ENCODE data around the gene CAMTA1. TPM values are rescaled to one million over a fixed set of nuclear protein-coding genes. Genes with fewer than 3 reads are reported as not detected.

The CAMTA1 gene
- total RNA-seq, 1 experiment from 2014 or later = 69.5 TPM

GRCh38 chr1:7292036-7292681 is 506.9 kb downstream of the CAMTA1 start:
- H2AFZ ChIP-seq (ENCODE audit: low read depth, low read length, poor library complexity, severe bottlenecking) = no peak overlapping the region
- H3K27me3 ChIP-seq (ENCODE audit: insufficient read depth, low read length) = no peaks in the 10 kb centered on the region
- no peak overlapping the region for H3K27ac ChIP-seq (ENCODE audit: low read depth, low read length)
- no peaks in the 10 kb centered on the region for H4K20me1 ChIP-seq (ENCODE audit: insufficient read depth)
- CTCF ChIA-PET = no interaction called here
- intact Hi-C loops (cut with micrococcal nuclease) = no loop called here
- POLR2A ChIA-PET = no interaction called here
- H3K4me2 ChIP-seq (ENCODE audit: low read length) = no peak overlapping the region
- RAD21 ChIA-PET (ENCODE audit: low non-redundant PET in 1 of 2, low total read pairs in 2 of 2, uncharacterized antibody in 2 of 2, unreplicated experiment in 2 of 2) = no interaction called here
- H3K9me2 ChIP-seq (ENCODE audit: insufficient read depth) = no peaks in the 10 kb centered on the region
- BruUV-seq (replicated peaks) = no TSS peak
- no peak overlapping the region for H3K4me3 ChIP-seq (replicated peaks in 1 of 2; ENCODE audit: low read depth in 1 of 2, low read length in 2 of 2)
- H3K9me3 ChIP-seq (ENCODE audit: control insufficient read depth in 1 of 2, insufficient read depth in 1 of 2, low read depth in 1 of 2, low read length in 2 of 2) = peaks cover 0 to 9% of the 10 kb centered on the region in 2 experiments; a peak in 1 of 4 replicates
- H3K79me2 ChIP-seq (ENCODE audit: insufficient read depth, low read length) = no peaks in the 10 kb centered on the region
- no peaks in the 10 kb centered on the region for H3K36me3 ChIP-seq (ENCODE audit: control insufficient read depth in 1 of 2, insufficient read depth in 2 of 2, low read length in 2 of 2)
- H3K9ac ChIP-seq (ENCODE audit: low read length) = no peak overlapping the region
- ATAC-seq (no peak), DNase-seq (ENCODE audit: low read depth, low spot score) (no peak)
- H3K4me1 ChIP-seq (ENCODE audit: control insufficient read depth in 1 of 2, insufficient read depth in 2 of 2, low read length in 2 of 2) = peaks cover 9 to 15% of the 10 kb centered on the region in 2 experiments; a peak in 3 of 4 replicates
- TF ChIP-seq EZH2 (IDR thresholded peaks at IDR 0.05) = no peak
- TF ChIP-seq SIN3A (IDR thresholded peaks at IDR 0.05; ENCODE audit: low read depth) = no peak

GRCh38 chr1:7292714-7293419 is 507.6 kb downstream of the CAMTA1 start:
- Histone ChIP-seq H3K4me2 (ENCODE audit: low read length) (no peak overlapping the region), H3K79me2 (ENCODE audit: insufficient read depth, low read length) (no peaks in the 10 kb centered on the region), H3K36me3 (ENCODE audit: control insufficient read depth in 1 of 2, insufficient read depth in 2 of 2, low read length in 2 of 2) (no peaks in the 10 kb centered on the region), H3K4me3 (replicated peaks in 1 of 2; ENCODE audit: low read depth in 1 of 2, low read length in 2 of 2) (no peak overlapping the region), H3K9me2 (ENCODE audit: insufficient read depth) (no peaks in the 10 kb centered on the region), H4K20me1 (ENCODE audit: insufficient read depth) (no peaks in the 10 kb centered on the region), H3K27ac (ENCODE audit: low read depth, low read length) (no peak overlapping the region), H3K9ac (ENCODE audit: low read length) (no peak overlapping the region), H2AFZ (ENCODE audit: low read depth, low read length, poor library complexity, severe bottlenecking) (no peak overlapping the region), H3K27me3 (ENCODE audit: insufficient read depth, low read length) (no peaks in the 10 kb centered on the region), H3K9me3 (ENCODE audit: control insufficient read depth in 1 of 2, insufficient read depth in 1 of 2, low read depth in 1 of 2, low read length in 2 of 2) (peaks cover 0 to 9% of the 10 kb centered on the region in 2 experiments; a peak in 1 of 4 replicates), H3K4me1 (ENCODE audit: control insufficient read depth in 1 of 2, insufficient read depth in 2 of 2, low read length in 2 of 2) (peaks cover 9 to 15% of the 10 kb centered on the region in 2 experiments; a peak in 3 of 4 replicates)
- POLR2A ChIA-PET = no interaction called here
- ATAC-seq (no peak), DNase-seq (ENCODE audit: low read depth, low spot score) (no peak)
- no TSS peak for BruUV-seq (replicated peaks)
- intact Hi-C loops (cut with micrococcal nuclease) = no loop called here
- RAD21 ChIA-PET (ENCODE audit: low non-redundant PET in 1 of 2, low total read pairs in 2 of 2, uncharacterized antibody in 2 of 2, unreplicated experiment in 2 of 2) = no interaction called here
- CTCF ChIA-PET = no interaction called here
- TF ChIP-seq YY1 (IDR thresholded peaks at IDR 0.05; ENCODE audit: extremely low read depth, insufficient replicate concordance, low read depth, low read length) (no peak), ELF1 (IDR thresholded peaks at IDR 0.05; ENCODE audit: borderline replicate concordance, low read depth) (no peak), ZNF274 (IDR thresholded peaks at IDR 0.05; ENCODE audit: low read depth, low read length) (no peak), ATF3 (IDR thresholded peaks at IDR 0.05) (no peak)

Measured in HCT116 (cell line).